Mucosa of rectum (tissue), 2 donors: ENCODE results near the gene TAF3.
"Not testable (repeated sequence)": the region's sequence is repeated elsewhere in the genome, so short reads cannot be mapped to it uniquely, and the experiment has no call there.

Experiments
- H3K27ac ChIP-seq, 2 donors: one replicate each; pipeline ENCODE4 v1.7.0; 2013; ENCODE audit warnings: inconsistent platforms in 2 of 2, low read depth in 2 of 2, low read length in 2 of 2
- H3K27me3 ChIP-seq, 2 donors: one replicate each; pipeline ENCODE4 v1.7.0; 2013; ENCODE audit warnings: low read length in 2 of 2; ENCODE audit not compliant: control insufficient read depth in 2 of 2, insufficient read depth in 2 of 2
- H3K36me3 ChIP-seq, 2 donors: one replicate each; pipeline ENCODE4 v1.7.0; 2013; ENCODE audit warnings: low read length in 2 of 2; ENCODE audit not compliant: control insufficient read depth in 2 of 2, insufficient read depth in 2 of 2
- H3K4me1 ChIP-seq, 2 donors: one replicate each; pipeline ENCODE4 v1.7.0; 2013; ENCODE audit warnings: low read length in 2 of 2, mild to moderate bottlenecking in 1 of 2; ENCODE audit not compliant: control insufficient read depth in 2 of 2, insufficient read depth in 2 of 2
- H3K4me3 ChIP-seq, 2 donors: one replicate each; pipeline ENCODE4 v1.7.0; 2013; ENCODE audit warnings: low read length in 2 of 2
- H3K9ac ChIP-seq, 2 donors: one replicate each; pipeline ENCODE4 v1.7.0; 2013; ENCODE audit warnings: low read length in 2 of 2, low read depth in 1 of 2, mild to moderate bottlenecking in 1 of 2
- H3K9me3 ChIP-seq, 2 donors: one replicate each; pipeline ENCODE4 v1.7.0; 2013; ENCODE audit warnings: low read length in 2 of 2; ENCODE audit not compliant: control insufficient read depth in 2 of 2
- donor health status: healthy.
- donor health status: Normal muscosa, but diverticular disease.

TAF3 gene

DNA sequence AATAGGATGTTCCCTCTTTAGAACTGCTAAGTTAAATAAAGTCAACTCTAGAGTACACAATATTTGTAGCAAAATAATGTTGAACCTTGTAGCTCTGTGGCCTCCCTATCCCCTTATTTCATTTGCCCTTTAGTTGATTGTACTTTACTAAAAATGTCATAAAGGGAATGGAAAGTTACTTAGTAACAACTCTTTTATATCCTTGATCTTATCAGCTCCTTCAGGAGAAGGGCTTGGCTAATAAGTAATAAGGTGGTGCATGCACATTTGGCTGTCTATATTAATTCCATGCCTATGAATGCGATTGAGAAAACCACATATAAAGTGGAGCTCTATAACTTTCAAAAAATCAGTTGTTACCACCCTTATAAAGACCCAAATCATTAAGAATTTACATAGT is 194.7 kb downstream of the TAF3 start:
- Histone ChIP-seq H3K36me3 (peaks cover 0 to 18% of the 10 kb centered on the region in 2 donors), H3K4me1 (no peaks in the 10 kb centered on the region), H3K4me3 (no peak overlapping the region), H3K27ac (no peak overlapping the region), H3K9ac (no peak overlapping the region), H3K27me3 (no peaks in the 10 kb centered on the region), H3K9me3 (no peaks in the 10 kb centered on the region)

DNA sequence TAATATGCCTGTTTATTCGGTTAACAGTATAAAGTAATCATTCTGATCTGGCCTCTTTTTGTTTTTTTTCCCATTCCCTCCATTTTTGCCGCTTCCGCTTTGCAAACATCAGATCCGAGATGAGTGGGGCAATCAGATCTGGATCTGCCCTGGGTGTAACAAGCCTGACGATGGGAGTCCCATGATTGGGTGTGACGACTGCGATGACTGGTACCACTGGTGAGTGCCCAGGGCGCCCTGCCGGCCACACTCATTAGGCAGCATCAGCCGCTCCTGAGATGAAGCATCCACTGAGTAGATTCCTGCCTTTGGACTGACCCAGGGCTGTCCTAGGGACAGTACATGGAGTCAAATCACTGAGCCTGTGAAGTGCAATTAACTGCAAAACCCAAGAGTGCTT is 195.3 kb downstream of the TAF3 start:
- no peak overlapping the region for H3K4me3 ChIP-seq
- no peaks in the 10 kb centered on the region for H3K9me3 ChIP-seq
- no peaks in the 10 kb centered on the region for H3K4me1 ChIP-seq
- H3K27ac ChIP-seq = no peak overlapping the region
- H3K9ac ChIP-seq = no peak overlapping the region
- H3K27me3 ChIP-seq = no peaks in the 10 kb centered on the region
- peaks cover 0 to 18% of the 10 kb centered on the region in 2 donors for H3K36me3 ChIP-seq

DNA sequence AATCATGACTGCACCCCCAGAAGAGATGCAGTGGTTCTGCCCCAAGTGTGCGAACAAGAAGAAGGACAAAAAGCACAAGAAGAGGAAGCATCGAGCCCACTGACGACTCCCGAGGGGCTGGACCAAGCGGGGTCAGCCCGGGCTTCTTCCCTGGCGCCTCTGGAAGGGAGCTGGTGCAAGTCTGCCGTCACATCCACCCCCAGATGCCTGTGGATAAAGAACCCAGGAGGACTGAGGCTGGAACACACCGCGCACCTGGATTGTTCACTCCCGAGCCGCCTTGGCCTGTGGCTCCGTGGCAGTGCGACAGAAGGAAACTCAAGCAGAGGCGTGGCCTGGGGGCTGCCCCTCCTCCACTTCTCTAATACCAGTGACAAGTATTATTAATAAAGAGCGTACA is 196.3 kb downstream of the TAF3 start:
- Histone ChIP-seq H3K27me3 (no peaks in the 10 kb centered on the region), H3K36me3 (peaks cover 0 to 18% of the 10 kb centered on the region in 2 donors), H3K9me3 (no peaks in the 10 kb centered on the region), H3K4me1 (no peaks in the 10 kb centered on the region), H3K4me3 (no peak overlapping the region), H3K9ac (no peak overlapping the region), H3K27ac (no peak overlapping the region)

DNA sequence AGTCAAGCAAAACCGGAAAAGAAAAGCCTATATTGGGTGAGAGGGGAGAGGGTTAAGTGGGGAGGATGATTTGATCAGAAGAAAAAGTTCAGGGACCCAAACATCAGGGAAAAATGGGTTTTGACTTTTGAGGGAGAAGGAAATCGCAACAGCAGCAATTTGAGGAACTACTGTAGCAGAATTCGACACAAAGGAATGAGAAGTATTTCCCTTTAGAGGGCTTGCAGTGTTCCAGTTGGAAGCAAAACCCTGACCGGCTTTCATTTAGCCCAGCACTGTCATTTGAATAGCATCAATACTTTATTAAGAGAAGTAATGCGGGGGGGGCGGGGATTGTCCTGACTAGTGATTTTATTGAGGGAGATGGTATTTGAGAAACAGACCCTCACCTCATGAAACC is 199.0 kb downstream of the TAF3 start:
- Histone ChIP-seq H3K4me1 (no peaks in the 10 kb centered on the region), H3K36me3 (peaks cover 0 to 9% of the 10 kb centered on the region in 2 donors), H3K4me3 (no peak overlapping the region), H3K9me3 (no peaks in the 10 kb centered on the region), H3K9ac (no peak overlapping the region), H3K27ac (no peak overlapping the region), H3K27me3 (no peaks in the 10 kb centered on the region)

DNA sequence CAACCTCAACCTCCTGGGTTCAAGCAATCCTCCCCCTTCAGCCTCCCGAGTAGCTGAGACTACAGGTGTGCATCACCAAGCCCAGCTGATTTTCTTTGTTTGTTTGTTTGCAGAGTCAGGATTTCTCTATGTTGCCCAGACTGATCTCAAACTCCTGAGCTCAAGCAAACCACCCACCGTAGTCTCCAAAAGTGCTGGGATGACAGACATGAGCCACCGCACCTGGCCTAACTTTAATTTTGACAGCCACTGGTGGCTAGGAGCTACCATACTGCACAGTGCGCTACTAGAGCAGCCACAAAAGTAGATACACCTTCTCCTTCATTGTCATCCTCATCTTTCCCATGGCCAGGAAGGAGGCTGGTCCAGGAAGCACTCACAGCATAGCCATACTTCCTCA is 205.0 kb downstream of the TAF3 start:
- no peaks in the 10 kb centered on the region for H3K4me1 ChIP-seq
- no peak overlapping the region for H3K4me3 ChIP-seq
- no peak overlapping the region for H3K27ac ChIP-seq
- H3K36me3 ChIP-seq = no peaks in the 10 kb centered on the region
- H3K9me3 ChIP-seq = no peaks in the 10 kb centered on the region
- H3K27me3 ChIP-seq = peaks cover 2 to 12% of the 10 kb centered on the region in 2 donors
- no peak overlapping the region for H3K9ac ChIP-seq

DNA sequence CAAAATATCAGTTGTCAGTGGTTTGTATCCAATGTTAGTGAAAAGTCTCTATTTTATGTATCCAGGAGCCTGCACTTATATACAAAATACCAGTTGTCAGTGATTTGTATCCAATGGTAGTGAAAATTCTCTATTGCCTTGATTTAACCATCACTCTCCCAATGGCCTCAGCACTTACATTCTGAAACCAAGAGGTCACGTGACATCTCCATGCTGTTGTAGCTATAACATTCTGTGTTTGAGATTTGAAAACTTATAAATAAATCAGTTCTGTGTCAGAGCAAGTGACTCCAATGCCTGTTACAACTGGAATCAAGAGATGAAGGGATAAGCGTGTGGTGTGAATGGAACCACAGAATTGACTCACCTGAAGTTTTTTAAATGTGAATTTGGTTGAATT is 205.5 kb downstream of the TAF3 start:
- Histone ChIP-seq H3K36me3 (no peaks in the 10 kb centered on the region), H3K9ac (no peak overlapping the region), H3K4me1 (no peaks in the 10 kb centered on the region), H3K27ac (no peak overlapping the region), H3K9me3 (no peaks in the 10 kb centered on the region), H3K27me3 (peaks cover 2 to 12% of the 10 kb centered on the region in 2 donors), H3K4me3 (no peak overlapping the region)

DNA sequence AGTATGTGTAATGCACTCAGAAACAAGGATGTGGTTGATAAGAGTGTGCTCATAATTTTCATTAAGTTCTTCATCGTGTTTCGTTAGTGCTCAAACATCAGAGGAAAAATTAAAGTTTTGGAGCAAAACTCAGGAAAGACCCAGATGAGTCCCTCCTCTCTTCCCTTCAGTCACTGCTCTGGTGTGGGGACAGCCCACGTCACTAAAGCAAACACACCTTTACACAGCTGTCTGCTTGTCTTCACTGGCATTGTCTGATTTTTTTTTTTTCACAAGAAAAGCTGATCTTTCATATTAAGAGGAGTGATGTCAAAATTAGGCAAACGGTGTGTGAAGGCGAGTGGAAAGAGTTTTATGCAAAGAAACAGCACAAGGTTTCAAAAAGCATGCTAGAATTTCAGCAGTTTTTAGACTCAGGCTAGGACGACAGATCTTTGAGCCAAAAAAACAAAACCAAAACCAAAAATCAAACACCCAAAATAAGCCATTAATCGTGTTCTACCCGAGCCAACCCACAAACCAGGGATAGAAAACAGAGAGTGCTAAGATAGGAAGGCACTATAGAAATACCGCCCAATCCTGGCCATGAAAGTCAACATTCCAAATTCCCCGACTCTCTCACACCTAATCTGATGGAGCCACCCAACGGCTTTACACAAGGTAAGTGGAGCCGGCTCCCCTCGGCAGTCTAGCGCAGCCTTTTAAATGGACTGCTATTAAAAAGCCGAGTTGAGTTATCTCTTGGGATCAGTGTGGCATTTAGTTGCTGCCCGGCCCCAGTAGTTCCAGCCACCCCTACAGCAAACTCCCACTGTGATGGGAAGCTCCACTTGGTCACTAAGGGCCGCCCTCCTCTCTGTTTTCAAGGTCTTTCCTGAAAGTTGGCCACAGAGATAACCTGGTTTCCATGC is 208.3 kb downstream of the TAF3 start:
- H3K9ac ChIP-seq = no peak overlapping the region
- no peaks in the 10 kb centered on the region for H3K9me3 ChIP-seq
- H3K4me3 ChIP-seq = no peak overlapping the region
- H3K27me3 ChIP-seq = peaks cover 4 to 12% of the 10 kb centered on the region in 2 donors
- H3K36me3 ChIP-seq = no peaks in the 10 kb centered on the region
- H3K4me1 ChIP-seq = no peaks in the 10 kb centered on the region
- no peak overlapping the region for H3K27ac ChIP-seq

DNA sequence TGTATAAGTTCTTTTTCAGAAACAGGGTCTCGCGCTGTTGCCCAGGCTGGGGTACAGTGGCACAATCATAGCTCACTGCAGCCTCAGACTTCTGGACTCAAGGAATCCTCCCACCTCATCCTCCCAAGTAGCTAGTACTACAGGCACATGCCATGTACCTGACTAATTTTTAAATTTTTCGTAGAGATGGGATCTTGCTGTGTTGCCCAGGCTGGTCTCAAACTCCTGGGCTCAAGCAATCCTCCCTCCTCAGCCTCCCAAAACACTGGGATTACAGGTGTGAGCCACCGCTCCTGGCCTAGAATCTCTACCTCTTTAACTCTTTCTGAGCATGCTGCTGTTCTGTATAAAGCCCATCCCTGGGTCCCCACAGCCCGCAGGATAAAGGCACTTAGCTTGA is 212.9 kb downstream of the TAF3 start:
- peaks cover 31 to 42% of the 10 kb centered on the region in 2 donors for H3K27me3 ChIP-seq

DNA sequence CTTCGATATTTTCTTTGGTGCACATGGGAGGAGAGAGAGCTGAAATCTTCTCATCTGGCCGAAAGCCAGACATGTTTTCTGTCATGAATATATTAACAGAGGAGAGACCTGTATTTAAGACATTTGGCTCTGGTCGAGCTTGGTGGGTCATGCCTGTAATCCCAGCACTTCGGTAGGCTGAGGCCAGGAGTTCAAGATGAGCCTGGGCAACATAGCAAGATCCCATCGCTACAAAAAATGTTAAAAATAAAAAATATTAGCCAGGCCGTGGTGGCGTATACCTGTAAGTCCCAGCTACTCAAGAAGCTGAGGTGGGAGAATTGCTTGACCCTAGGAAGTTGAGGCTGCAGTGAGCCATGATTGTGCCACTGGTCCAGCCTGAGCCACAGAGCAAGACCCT is 214.3 kb downstream of the TAF3 start:
- no peak overlapping the region for H3K27ac ChIP-seq
- no peak overlapping the region for H3K4me3 ChIP-seq
- H3K9ac ChIP-seq = no peak overlapping the region
- H3K36me3 ChIP-seq = no peaks in the 10 kb centered on the region
- H3K4me1 ChIP-seq = peaks cover 0 to 2% of the 10 kb centered on the region in 2 donors
- no peaks in the 10 kb centered on the region for H3K9me3 ChIP-seq
- H3K27me3 ChIP-seq = peaks cover 41 to 44% of the 10 kb centered on the region in 2 donors

More for the DNA sequence above, 212.9 kb downstream of the TAF3 start:
- not testable (repeated sequence) for H3K9me3 ChIP-seq, H3K4me1 ChIP-seq, H3K9ac ChIP-seq, H3K4me3 ChIP-seq, H3K27ac ChIP-seq, H3K36me3 ChIP-seq

DNA sequence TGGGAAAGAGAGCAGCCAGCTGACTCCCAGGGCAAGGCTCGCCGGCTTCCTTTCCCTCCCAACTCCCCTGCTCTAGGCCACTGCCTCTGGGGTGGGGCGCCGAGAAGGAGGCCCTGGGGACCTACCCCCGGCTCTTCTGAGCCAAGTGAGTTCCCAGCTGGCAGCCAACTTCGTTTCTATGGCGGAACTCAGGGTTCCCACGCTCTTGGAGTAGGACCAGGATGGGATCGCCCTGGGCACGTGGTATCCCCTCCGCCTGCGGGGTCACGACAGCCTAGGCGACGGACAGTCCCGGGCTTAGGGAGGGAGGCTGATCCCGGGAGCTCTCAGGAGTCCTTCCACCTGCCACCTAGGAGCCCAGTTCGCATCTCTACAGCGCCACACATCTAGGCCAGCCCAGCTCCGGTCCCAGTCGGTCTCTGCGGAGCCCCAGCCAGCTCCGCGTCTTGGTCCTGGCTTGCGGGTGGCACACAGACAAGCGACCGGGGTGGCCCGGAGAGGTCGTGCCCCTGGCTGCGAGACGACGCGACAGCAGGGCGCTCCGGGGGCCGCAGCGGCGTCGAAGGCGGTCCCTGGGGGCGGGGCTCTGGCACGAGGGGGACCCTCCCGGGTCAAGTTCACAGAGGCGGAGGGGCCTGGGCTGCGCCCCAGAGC is 215.6 kb downstream of the TAF3 start:
- H3K4me1 ChIP-seq = peaks cover 0 to 2% of the 10 kb centered on the region in 2 donors
- peaks cover 0 to under 1% of the 10 kb centered on the region in 2 donors for H3K9me3 ChIP-seq
- H3K9ac ChIP-seq = no peak overlapping the region
- H3K36me3 ChIP-seq = no peaks in the 10 kb centered on the region
- H3K27ac ChIP-seq = no peak overlapping the region
- no peak overlapping the region for H3K4me3 ChIP-seq
- peaks cover 53 to 55% of the 10 kb centered on the region in 2 donors for H3K27me3 ChIP-seq
